Renal cortical epithelial cell (primary cell): ENCODE results near the gene ADGRF4. TPM values are rescaled to one million over a fixed set of nuclear protein-coding genes. Genes with fewer than 3 reads are reported as not detected.
"Not testable (repeated sequence)": the region's sequence is repeated elsewhere in the genome, so short reads cannot be mapped to it uniquely, and the experiment has no call there.

ENCODE experiments used
- DNase-seq: peaks from one replicate; pipeline ENCODE4 v3.0.0-alpha.2; 2011; ENCODE audit warnings: low read depth
- total RNA-seq: library from RNA; depleted of rRNA; stranded (reverse); fragments of >200 nt; gene quantifications from 2 replicates; pipeline ENCODE4 v1.2.3, GENCODE V29; 2014

Gene ADGRF4
- total RNA-seq, 1 donor from 2014 or later, result 0.10 TPM

- DNase-seq, result no peak
These were observed 36.6 kb downstream of the ADGRF4 start for GRCh38 chr6:47734831-47735481.

GRCh38 chr6:47736083-47736700 is 37.8 kb downstream of the ADGRF4 start:
- DNase-seq, result no peak

DNA sequence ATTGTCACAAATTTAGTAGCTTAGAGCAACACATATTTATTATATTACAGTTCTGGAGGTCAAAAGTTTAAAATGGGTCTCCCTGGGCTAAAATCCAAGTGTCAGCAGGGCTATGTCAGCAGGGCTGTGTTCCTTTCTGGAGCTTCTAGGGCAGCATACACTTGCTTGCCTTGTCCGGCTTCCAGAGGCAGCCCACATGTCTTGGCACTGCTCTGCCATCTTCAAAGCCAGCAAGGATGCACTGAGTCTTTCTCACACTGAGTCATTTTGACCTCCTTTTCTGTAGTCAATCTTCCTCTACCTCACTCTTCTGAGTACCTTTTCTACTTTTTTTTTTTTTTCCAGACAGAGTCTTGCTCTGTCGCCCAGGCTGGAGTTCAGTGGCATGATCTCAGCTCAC is 39.0 kb downstream of the ADGRF4 start:
- DNase-seq, result peak; percentile 60

GRCh38 chr6:47740714-47741113 is 42.3 kb downstream of the ADGRF4 start:
- no peak for DNase-seq

DNA sequence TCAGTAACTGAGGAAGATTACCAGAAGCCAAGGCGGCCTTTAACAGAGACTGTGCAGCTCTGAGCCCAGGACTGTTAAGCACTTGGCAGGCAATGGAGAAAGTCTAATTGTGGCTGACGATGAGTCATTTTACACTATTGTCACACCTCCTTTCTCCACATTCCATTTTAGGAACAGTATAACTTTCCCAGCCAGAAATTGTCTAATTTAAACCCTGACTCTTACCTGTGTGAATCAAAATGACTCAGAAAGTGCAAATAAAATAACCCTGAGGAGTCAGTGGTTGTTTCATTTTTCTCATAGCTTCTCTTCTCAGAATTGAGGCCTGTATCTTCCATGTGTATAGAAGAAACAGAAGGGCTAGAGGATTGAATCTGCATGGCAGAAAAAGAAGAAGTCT is 43.4 kb downstream of the ADGRF4 start:
- DNase-seq, result peak; percentile 97

DNA sequence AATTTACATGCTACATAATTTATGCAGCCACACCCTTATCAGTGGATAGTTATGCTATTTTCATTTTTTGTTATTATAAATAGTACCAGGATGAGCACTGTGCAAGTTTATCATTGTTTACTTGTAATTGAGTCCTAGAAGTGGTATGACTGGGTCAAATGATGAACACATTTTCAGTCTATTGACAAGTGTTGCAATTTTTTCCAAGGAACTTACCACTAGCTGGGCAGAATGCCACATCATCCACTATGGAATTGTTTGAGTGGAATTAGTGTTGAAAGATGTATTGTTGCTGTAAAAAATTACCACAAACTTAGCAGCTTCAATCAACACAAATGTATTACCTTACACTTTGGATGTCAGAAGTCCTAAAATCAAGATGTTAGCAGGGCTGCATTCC is 45.4 kb downstream of the ADGRF4 start:
- peak; percentile 77 for DNase-seq

- DNase-seq, result not testable (repeated sequence)
These were observed 46.9 kb downstream of the ADGRF4 start for GRCh38 chr6:47745269-47745668.

GRCh38 chr6:47749757-47750156 is 51.4 kb downstream of the ADGRF4 start:
- no peak for DNase-seq

GRCh38 chr6:47752801-47753200 is 54.4 kb downstream of the ADGRF4 start:
- DNase-seq, result peak; percentile 68

- no peak for DNase-seq
These were observed 61.0 kb downstream of the ADGRF4 start for GRCh38 chr6:47759364-47759763.

GRCh38 chr6:47762502-47762901 is 64.1 kb downstream of the ADGRF4 start:
- DNase-seq, result no peak

- DNase-seq, result no peak
These were observed 68.1 kb downstream of the ADGRF4 start for GRCh38 chr6:47766445-47766844.

- no peak for DNase-seq
These were observed 68.7 kb downstream of the ADGRF4 start for GRCh38 chr6:47767102-47767501.

GRCh38 chr6:47769982-47770381 is 71.6 kb downstream of the ADGRF4 start:
- DNase-seq, result peak; percentile 57

Other genes with a start within 250 kb of the ADGRF4 start
- gene CD2AP, start 220.8 kb upstream of the ADGRF4 start, total RNA-seq, result 90.3 and 113 TPM in 2 replicates
- gene OPN5, start 83.5 kb downstream of the ADGRF4 start, total RNA-seq, result under 0.01 TPM in 1 of 2 replicates, not detected in the other